Measurements from ENCODE around the gene ACAT2.

- TF ChIP-seq EP300 (IDR thresholded peaks at IDR 0.05) = no peak
- no peak for TF ChIP-seq CTCF (IDR thresholded peaks at IDR 0.05)
Observed at GRCh38 chr6:159772196-159772595, 10.4 kb downstream of the ACAT2 start.
